PFSK-1 (cell line): ENCODE measurements around the gene KCMF1.

Source experiments
- FOXP2 ChIP-seq: optimal IDR thresholded peaks from 2 replicates; pipeline ENCODE3; 2011; ENCODE audit warnings: borderline replicate concordance, control low read depth, inconsistent platforms; ENCODE audit not compliant: insufficient read depth; ENCODE audit errors: extremely low read length, extremely low read depth
- POLR2AphosphoS5 ChIP-seq: IDR thresholded peaks from 2 replicates; pipeline ENCODE4 v1.6.1; 2012; ENCODE audit warnings: low read depth, mild to moderate bottlenecking, control low read depth, low read length, moderate library complexity
- TAF1 ChIP-seq: IDR thresholded peaks from 2 replicates; pipeline ENCODE4 v1.6.1; 2012; ENCODE audit warnings: low read length, control low read depth, borderline replicate concordance; ENCODE audit not compliant: insufficient read depth
- TF ChIP-seq, protein P1 (sequence below), 2 experiments: IDR thresholded peaks; 2 replicates each; pipeline versions ENCODE4 v1.6.1 to v1.8.0; 2011 to 2012; ENCODE audit warnings: low read depth in 2 of 2, low read length in 2 of 2, control low read depth in 1 of 2, inconsistent platforms in 1 of 2, mild to moderate bottlenecking in 1 of 2, moderate library complexity in 1 of 2; ENCODE audit not compliant: insufficient read depth in 1 of 2

DNA sequence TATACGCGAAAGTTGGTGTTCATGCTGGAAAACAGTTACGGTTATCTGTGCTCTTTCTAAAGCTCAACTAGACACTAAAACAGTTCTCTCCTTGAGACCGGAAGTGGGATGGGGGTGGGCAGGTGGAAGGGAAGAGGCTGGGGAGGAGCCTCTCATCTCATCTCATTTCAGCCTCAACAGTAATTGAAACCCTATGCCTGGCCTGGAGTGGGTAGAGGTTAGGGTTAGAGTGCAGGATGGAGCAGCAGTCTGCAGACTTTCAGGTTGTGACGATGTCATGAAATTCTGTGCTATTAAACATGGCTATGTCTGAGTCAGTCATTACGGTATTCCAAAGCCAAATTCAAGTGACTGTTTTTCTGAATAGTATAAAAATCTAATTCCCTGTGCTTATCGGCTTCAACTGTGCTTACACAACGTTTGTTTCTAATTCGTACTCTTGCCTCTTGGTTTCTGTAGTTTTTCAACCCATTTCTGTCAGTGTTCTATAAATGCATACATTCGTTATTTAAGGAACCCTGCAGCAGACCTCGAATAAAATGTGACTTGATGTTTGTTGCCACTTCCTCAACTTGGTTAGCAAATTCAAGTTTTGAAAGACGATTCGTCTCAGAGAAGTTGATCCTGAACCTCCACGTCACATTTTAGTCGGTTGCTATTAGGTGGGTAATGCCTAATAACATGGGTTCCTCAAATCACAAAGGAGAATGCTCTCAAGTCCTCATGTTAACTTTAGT, 86.4 kb downstream of the KCMF1 start:
- no peak for TF ChIP-seq POLR2AphosphoS5
- no peak for TF ChIP-seq TAF1
- TF ChIP-seq, protein P1, sequence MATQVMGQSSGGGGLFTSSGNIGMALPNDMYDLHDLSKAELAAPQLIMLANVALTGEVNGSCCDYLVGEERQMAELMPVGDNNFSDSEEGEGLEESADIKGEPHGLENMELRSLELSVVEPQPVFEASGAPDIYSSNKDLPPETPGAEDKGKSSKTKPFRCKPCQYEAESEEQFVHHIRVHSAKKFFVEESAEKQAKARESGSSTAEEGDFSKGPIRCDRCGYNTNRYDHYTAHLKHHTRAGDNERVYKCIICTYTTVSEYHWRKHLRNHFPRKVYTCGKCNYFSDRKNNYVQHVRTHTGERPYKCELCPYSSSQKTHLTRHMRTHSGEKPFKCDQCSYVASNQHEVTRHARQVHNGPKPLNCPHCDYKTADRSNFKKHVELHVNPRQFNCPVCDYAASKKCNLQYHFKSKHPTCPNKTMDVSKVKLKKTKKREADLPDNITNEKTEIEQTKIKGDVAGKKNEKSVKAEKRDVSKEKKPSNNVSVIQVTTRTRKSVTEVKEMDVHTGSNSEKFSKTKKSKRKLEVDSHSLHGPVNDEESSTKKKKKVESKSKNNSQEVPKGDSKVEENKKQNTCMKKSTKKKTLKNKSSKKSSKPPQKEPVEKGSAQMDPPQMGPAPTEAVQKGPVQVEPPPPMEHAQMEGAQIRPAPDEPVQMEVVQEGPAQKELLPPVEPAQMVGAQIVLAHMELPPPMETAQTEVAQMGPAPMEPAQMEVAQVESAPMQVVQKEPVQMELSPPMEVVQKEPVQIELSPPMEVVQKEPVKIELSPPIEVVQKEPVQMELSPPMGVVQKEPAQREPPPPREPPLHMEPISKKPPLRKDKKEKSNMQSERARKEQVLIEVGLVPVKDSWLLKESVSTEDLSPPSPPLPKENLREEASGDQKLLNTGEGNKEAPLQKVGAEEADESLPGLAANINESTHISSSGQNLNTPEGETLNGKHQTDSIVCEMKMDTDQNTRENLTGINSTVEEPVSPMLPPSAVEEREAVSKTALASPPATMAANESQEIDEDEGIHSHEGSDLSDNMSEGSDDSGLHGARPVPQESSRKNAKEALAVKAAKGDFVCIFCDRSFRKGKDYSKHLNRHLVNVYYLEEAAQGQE (IDR thresholded peaks at IDR 0.05; ENCODE audit: insufficient read depth in 1 of 2, low read depth in 2 of 2, low read length in 2 of 2), result no peak
- no peak for TF ChIP-seq FOXP2
